Upper lobe of right lung (tissue), 1 donor: ENCODE data around the gene CHSY1. TPM values are rescaled to one million over a fixed set of nuclear protein-coding genes. Genes with fewer than 3 reads are reported as not detected.

Source experiments
- ATAC-seq: fragments of 200-7000 bp; cut with Tn5 transposase; one replicate; pipeline ENCODE4 v1.9.1; 2020; ENCODE audit warnings: mild to moderate bottlenecking, moderate library complexity
- DNase-seq: peaks from one replicate; pipeline ENCODE4 v3.0.0-alpha.2; 2020
- H3K27ac ChIP-seq: fragments of 200-600 bp; one replicate; pipeline ENCODE4 v1.8.0; 2022
- H3K27me3 ChIP-seq: fragments of 200-600 bp; one replicate; pipeline ENCODE4 v1.8.0; 2022; ENCODE audit warnings: mild to moderate bottlenecking
- H3K36me3 ChIP-seq: fragments of 200-600 bp; one replicate; pipeline ENCODE4 v1.8.0; 2022
- H3K4me1 ChIP-seq: fragments of 200-600 bp; one replicate; pipeline ENCODE4 v1.8.0; 2022
- H3K4me3 ChIP-seq: fragments of 200-600 bp; one replicate; pipeline ENCODE4 v1.8.0; 2022; ENCODE audit warnings: mild to moderate bottlenecking
- H3K9me3 ChIP-seq: fragments of 200-600 bp; one replicate; pipeline ENCODE4 v1.8.0; 2022
- CTCF ChIP-seq: fragments of 200-600 bp; IDR thresholded peaks from one replicate; pipeline ENCODE4 v1.8.0; 2022; ENCODE audit warnings: antibody characterized with exemption
- intact Hi-C: fragments of 100-400 bp; cut with DNase I; formaldehyde crosslinking; loops from one replicate; pipeline ENCODE4 v1.11.0; 2022
- total RNA-seq: library from RNA; stranded (reverse); fragmentation: NEBNext Ultra II Directional; extraction: Animal tissue kit (Norgen Biotek cat#: 25700); gene quantifications from one replicate; pipeline ENCODE4 v1.2.1, GENCODE V29; 2021
- donor health status: DM: no; HTN: yes; CAD: no; lungs with severe emphysema.

Gene CHSY1
- total RNA-seq, 1 donor from 2014 or later = 40.6 TPM

- intact Hi-C loops = no loop called here
These were observed 1.5 kb downstream of the CHSY1 start for GRCh38 chr15:101250341-101250831.

GRCh38 chr15:101248274-101248673 lies 3.6 kb downstream of the CHSY1 start:
- ATAC-seq (no peak), DNase-seq (no peak)
- no peak overlapping the region for H3K27ac ChIP-seq
- no peaks in the 10 kb centered on the region for H3K27me3 ChIP-seq
- peaks cover 47% of the 10 kb centered on the region for H3K4me1 ChIP-seq
- TF ChIP-seq CTCF = no peak
- H3K4me3 ChIP-seq = no peak overlapping the region
- intact Hi-C loops = loop anchor here (10.0 kb wide), 1 partner anchor 63 kb away; no protein-coding TSS in a partner anchor
- no peaks in the 10 kb centered on the region for H3K9me3 ChIP-seq
- H3K36me3 ChIP-seq = no peaks in the 10 kb centered on the region

More at GRCh38 chr15:101250341-101250831, 1.5 kb downstream of the CHSY1 start:
- DNase-seq (no peak), ATAC-seq (no peak)
- Histone ChIP-seq H3K9me3 (no peaks in the 10 kb centered on the region), H3K4me3 (peak overlapping the region; percentile 81), H3K27me3 (no peaks in the 10 kb centered on the region), H3K27ac (peak overlapping the region; percentile 74), H3K4me1 (peaks cover 35% of the 10 kb centered on the region), H3K36me3 (no peaks in the 10 kb centered on the region)
- no peak for TF ChIP-seq CTCF

GRCh38 chr15:101246824-101247745 lies 4.8 kb downstream of the CHSY1 start:
- intact Hi-C loops = loop anchor here (10.0 kb wide), 1 partner anchor 62 kb away; no protein-coding TSS in a partner anchor
- Histone ChIP-seq H3K4me1 (peaks cover 52% of the 10 kb centered on the region), H3K27ac (no peak overlapping the region), H3K9me3 (no peaks in the 10 kb centered on the region), H3K4me3 (no peak overlapping the region), H3K36me3 (no peaks in the 10 kb centered on the region), H3K27me3 (no peaks in the 10 kb centered on the region)
- TF ChIP-seq CTCF = no peak
- no peak for DNase-seq
- no peak for ATAC-seq

- ATAC-seq (no peak), DNase-seq (no peak)
- H3K4me1 ChIP-seq = peaks cover 57% of the 10 kb centered on the region
- TF ChIP-seq CTCF = no peak
- H3K4me3 ChIP-seq = no peak overlapping the region
- no peaks in the 10 kb centered on the region for H3K9me3 ChIP-seq
- no peaks in the 10 kb centered on the region for H3K27me3 ChIP-seq
- no peaks in the 10 kb centered on the region for H3K36me3 ChIP-seq
- intact Hi-C loops = loop anchor here (10.0 kb wide), 1 partner anchor 62 kb away; no protein-coding TSS in a partner anchor
- H3K27ac ChIP-seq = no peak overlapping the region
These were observed 5.5 kb downstream of the CHSY1 start for GRCh38 chr15:101246391-101246790.

GRCh38 chr15:101244889-101245668 lies 6.8 kb downstream of the CHSY1 start:
- DNase-seq = no peak
- Histone ChIP-seq H3K9me3 (no peaks in the 10 kb centered on the region), H3K27me3 (no peaks in the 10 kb centered on the region), H3K36me3 (no peaks in the 10 kb centered on the region), H3K4me1 (peaks cover 66% of the 10 kb centered on the region), H3K27ac (no peak overlapping the region), H3K4me3 (no peak overlapping the region)
- no peak for ATAC-seq
- no peak for TF ChIP-seq CTCF
- intact Hi-C loops = loop anchor here (10.0 kb wide), 1 partner anchor 60 kb away; no protein-coding TSS in a partner anchor
